Measurements from ENCODE around the gene WDR90. TPM values are rescaled to one million over a fixed set of nuclear protein-coding genes. Genes with fewer than 3 reads are reported as not detected.

WDR90 gene
- polyA plus RNA-seq, 3 donors, result 0.13 to 16.5 (median 1.1) TPM

GRCh38 chr16:632486-633335 lies 16.5 kb upstream of the WDR90 start:
- DNase-seq, result no peak
- Mint-ChIP-seq H3K27ac (no peak overlapping the region), H3K4me1 (peaks cover 13% of the 10 kb centered on the region), H3K36me3 (peaks cover 14 to 17% of the 10 kb centered on the region in 2 donors), H3K27me3 (ENCODE audit: low read depth in 3 of 3) (peaks cover 5 to 12% (median 8%) of the 10 kb centered on the region in 3 donors), H3K4me3 (no peak overlapping the region), H3K9me3 (no peaks in the 10 kb centered on the region)
- peaks cover 21 to 42% of the 10 kb centered on the region in 2 donors for H3K4me1 ChIP-seq (ENCODE audit: control insufficient read depth in 1 of 2, insufficient read depth in 2 of 2, low read length in 2 of 2)
- H3K36me3 ChIP-seq (replicated peaks in 1 of 2; ENCODE audit: control insufficient read depth in 1 of 2, insufficient read depth in 2 of 2, low read length in 2 of 2), result peaks cover 13 to 24% of the 10 kb centered on the region in 2 donors
- no peak overlapping the region for H2AFZ ChIP-seq (ENCODE audit: insufficient read depth, low read depth, low read length, poor library complexity, severe bottlenecking)
- H3K79me2 ChIP-seq (ENCODE audit: insufficient read depth, low read length), result peaks cover 12% of the 10 kb centered on the region
- no peaks in the 10 kb centered on the region for H3K27me3 ChIP-seq (ENCODE audit: control insufficient read depth in 2 of 2, insufficient read depth in 2 of 2, low read length in 2 of 2)
- H3K27ac ChIP-seq (ENCODE audit: low read depth in 1 of 2, low read length in 2 of 2), result no peak overlapping the region
- peaks cover 48% of the 10 kb centered on the region for H4K20me1 ChIP-seq (ENCODE audit: insufficient read depth, low read length)
- H3K4me3 ChIP-seq (replicated peaks in 1 of 3; ENCODE audit: low read depth in 2 of 3, low read length in 3 of 3), result no peak overlapping the region
- no peaks in the 10 kb centered on the region for H3K9me3 ChIP-seq (replicated peaks in 1 of 2; ENCODE audit: control insufficient read depth in 1 of 2, insufficient read depth in 1 of 2, low read length in 2 of 2)
- WGBS (ENCODE audit: insufficient coverage), result 96% methylated on average over 63 of the region's 67 CpGs
- H3K9ac ChIP-seq (ENCODE audit: insufficient read depth, low read length, poor library complexity, severe bottlenecking), result no peak overlapping the region
- no peak overlapping the region for H3K4me2 ChIP-seq (replicated peaks; ENCODE audit: extremely low read depth, low read length, poor library complexity, severe bottlenecking)
- intact Hi-C loops (cut with micrococcal nuclease), result no loop called here
- no peak for TF ChIP-seq CTCF (IDR thresholded peaks at IDR 0.05)

- peaks cover 5 to 12% (median 8%) of the 10 kb centered on the region in 3 donors for H3K27me3 Mint-ChIP-seq (ENCODE audit: low read depth in 3 of 3)
- H3K27ac ChIP-seq (ENCODE audit: low read depth in 1 of 2, low read length in 2 of 2), result no peak overlapping the region
- H3K9ac ChIP-seq (ENCODE audit: insufficient read depth, low read length, poor library complexity, severe bottlenecking), result no peak overlapping the region
- H3K4me3 Mint-ChIP-seq, result no peak overlapping the region
- no peak for DNase-seq
- peaks cover 8 to 9% of the 10 kb centered on the region in 2 donors for H3K36me3 Mint-ChIP-seq
- peaks cover 24 to 46% of the 10 kb centered on the region in 2 donors for H3K4me1 ChIP-seq (ENCODE audit: control insufficient read depth in 1 of 2, insufficient read depth in 2 of 2, low read length in 2 of 2)
- no peaks in the 10 kb centered on the region for H3K27me3 ChIP-seq (ENCODE audit: control insufficient read depth in 2 of 2, insufficient read depth in 2 of 2, low read length in 2 of 2)
- H3K4me3 ChIP-seq (replicated peaks in 1 of 3; ENCODE audit: low read depth in 2 of 3, low read length in 3 of 3), result no peak overlapping the region
- peaks cover 16% of the 10 kb centered on the region for H3K4me1 Mint-ChIP-seq
- H3K27ac Mint-ChIP-seq, result no peak overlapping the region
- peaks cover 42% of the 10 kb centered on the region for H4K20me1 ChIP-seq (ENCODE audit: insufficient read depth, low read length)
- TF ChIP-seq CTCF (IDR thresholded peaks at IDR 0.05), result no peak
- no peaks in the 10 kb centered on the region for H3K9me3 ChIP-seq (replicated peaks in 1 of 2; ENCODE audit: control insufficient read depth in 1 of 2, insufficient read depth in 1 of 2, low read length in 2 of 2)
- H3K36me3 ChIP-seq (replicated peaks in 1 of 2; ENCODE audit: control insufficient read depth in 1 of 2, insufficient read depth in 2 of 2, low read length in 2 of 2), result peaks cover 6 to 16% of the 10 kb centered on the region in 2 donors
- 97% methylated on average over 70 of the region's 74 CpGs for WGBS (ENCODE audit: insufficient coverage)
- no peaks in the 10 kb centered on the region for H3K9me3 Mint-ChIP-seq
- intact Hi-C loops (cut with micrococcal nuclease), result no loop called here
- H3K4me2 ChIP-seq (replicated peaks; ENCODE audit: extremely low read depth, low read length, poor library complexity, severe bottlenecking), result no peak overlapping the region
- peaks cover 12% of the 10 kb centered on the region for H3K79me2 ChIP-seq (ENCODE audit: insufficient read depth, low read length)
- no peak overlapping the region for H2AFZ ChIP-seq (ENCODE audit: insufficient read depth, low read depth, low read length, poor library complexity, severe bottlenecking)
These were observed 15.7 kb upstream of the WDR90 start for GRCh38 chr16:633336-634050.
